Measurements from ENCODE around the gene TMEM242.

The TMEM242 gene

GRCh38 chr6:157253017-157253416 lies 70.3 kb downstream of the TMEM242 start:
- no peak for DNase-seq (ENCODE audit: low read depth in 3 of 3)

- no peak for DNase-seq (ENCODE audit: low read depth in 3 of 3)
These were observed 71.6 kb downstream of the TMEM242 start for GRCh38 chr6:157251586-157252247.

- no peak for DNase-seq (ENCODE audit: low read depth in 3 of 3)
These were observed 73.5 kb downstream of the TMEM242 start for GRCh38 chr6:157249826-157250225.

- no peak for DNase-seq (ENCODE audit: low read depth in 3 of 3)
These were observed 75.1 kb downstream of the TMEM242 start for GRCh38 chr6:157248264-157248663.

- no peak for DNase-seq (ENCODE audit: low read depth in 3 of 3)
These were observed 76.4 kb downstream of the TMEM242 start for GRCh38 chr6:157246771-157247484.

- DNase-seq (ENCODE audit: low read depth in 3 of 3) = no peak
These were observed 77.2 kb downstream of the TMEM242 start for GRCh38 chr6:157246048-157246630.

- DNase-seq (ENCODE audit: low read depth in 3 of 3) = no peak
These were observed 77.9 kb downstream of the TMEM242 start for GRCh38 chr6:157245436-157245835.

- no peak for DNase-seq (ENCODE audit: low read depth in 3 of 3)
These were observed 78.5 kb downstream of the TMEM242 start for GRCh38 chr6:157244780-157245179.

- no peak for DNase-seq (ENCODE audit: low read depth in 3 of 3)
These were observed 79.1 kb downstream of the TMEM242 start for GRCh38 chr6:157244175-157244574.

- DNase-seq (ENCODE audit: low read depth in 3 of 3) = no peak
These were observed 80.5 kb downstream of the TMEM242 start for GRCh38 chr6:157242791-157243190.

GRCh38 chr6:157240960-157241311 lies 82.4 kb downstream of the TMEM242 start:
- no peak for DNase-seq (ENCODE audit: low read depth in 3 of 3)

GRCh38 chr6:157240059-157240959 lies 83.0 kb downstream of the TMEM242 start:
- DNase-seq (ENCODE audit: low read depth in 3 of 3) = no peak

GRCh38 chr6:157239671-157240058 lies 83.7 kb downstream of the TMEM242 start:
- no peak for DNase-seq (ENCODE audit: low read depth in 3 of 3)

Measured in stimulated activated CD4-positive, alpha-beta T cell treated with anti-CD3 and anti-CD28 coated beads, TNF-alpha, amount 100 ng/mL, for 24 hours (primary cell).